Panc1 (cell line): ENCODE data around the gene CSF2RB. TPM values are rescaled to one million over a fixed set of nuclear protein-coding genes. Genes with fewer than 3 reads are reported as not detected.

ENCODE experiments used
- ATAC-seq: fragments of 200-7000 bp; cut with Tn5 transposase; 2 replicates; pipeline ENCODE4 v1.9.1; 2020; ENCODE audit warnings: mild to moderate bottlenecking, moderate library complexity
- BruUV-seq: library from RNA; stranded (reverse); fragments of 400-500 nt; replicated peaks from 2 replicates; lab custom pipeline; 2021; lab: Mats Ljungman, UMichigan
- CTCF ChIA-PET: fragments of 300-600 bp; sonication (Branson Sonifier 250); formaldehyde crosslinking; loops from one replicate; lab custom pipeline; 2022; ENCODE audit warnings: antibody characterized with exemption; lab: Charles Lee
- POLR2A ChIA-PET: fragments of 300-600 bp; sonication (Branson Sonifier 250); formaldehyde crosslinking; loops from one replicate; lab custom pipeline; 2022; ENCODE audit warnings: antibody characterized with exemption; lab: Charles Lee
- DNase-seq: peaks from one replicate; pipeline ENCODE4 v3.0.0-alpha.2; 2010; ENCODE audit warnings: low read depth, low spot score
- H3K27ac ChIP-seq: 2 replicates; pipeline ENCODE4 v1.5.1; 2011; ENCODE audit warnings: mild to moderate bottlenecking, low read length, inconsistent platforms
- H3K27me3 ChIP-seq: fragments of 200-500 bp; sonication (Bioruptor generic); 2 replicates; pipeline ENCODE4 v1.6.0; 2014; ENCODE audit warnings: low read length, inconsistent platforms; ENCODE audit not compliant: control insufficient read depth, insufficient read depth
- H3K36me3 ChIP-seq: fragments of 200-500 bp; sonication (Bioruptor generic); 2 replicates; pipeline ENCODE4 v1.5.1; 2014; ENCODE audit warnings: inconsistent platforms, mild to moderate bottlenecking, low read length, moderate library complexity; ENCODE audit not compliant: control insufficient read depth, insufficient read depth
- H3K4me1 ChIP-seq: 2 replicates; pipeline ENCODE4 v1.5.1; 2011; ENCODE audit warnings: inconsistent platforms, mild to moderate bottlenecking, low read length, moderate library complexity; ENCODE audit not compliant: control insufficient read depth, insufficient read depth
- H3K4me3 ChIP-seq, 2 experiments: 2 replicates each; pipeline ENCODE4 v1.5.1; 2011 to 2012; ENCODE audit warnings: low read depth in 2 of 2, low read length in 2 of 2, mild to moderate bottlenecking in 2 of 2, inconsistent platforms in 1 of 2, moderate library complexity in 1 of 2
- H3K9me3 ChIP-seq: fragments of 200-500 bp; sonication (Bioruptor generic); 2 replicates; pipeline ENCODE4 v1.5.1; 2014; ENCODE audit warnings: low read depth, mild to moderate bottlenecking, inconsistent platforms, low read length, moderate library complexity; ENCODE audit not compliant: control insufficient read depth, insufficient read depth
- CTCF ChIP-seq: fragments of 450-650 bp; IDR thresholded peaks from 2 replicates; pipeline ENCODE4 v1.5.1; 2017; ENCODE audit warnings: mild to moderate bottlenecking
- POLR2AphosphoS5 ChIP-seq: IDR thresholded peaks from 2 replicates; pipeline ENCODE4 v1.6.1; 2012; ENCODE audit warnings: mild to moderate bottlenecking, low read depth, low read length, moderate library complexity
- REST ChIP-seq, 2 experiments: IDR thresholded peaks; 2 replicates each; pipeline ENCODE4 v1.6.1; 2011 to 2012; ENCODE audit warnings: low read depth in 2 of 2, control low read depth in 1 of 2, low read length in 1 of 2, mild to moderate bottlenecking in 1 of 2, moderate library complexity in 1 of 2; ENCODE audit not compliant: insufficient read depth in 1 of 2
- SIN3A ChIP-seq: IDR thresholded peaks from 2 replicates; pipeline ENCODE4 v1.6.1; 2012; ENCODE audit warnings: low read depth, mild to moderate bottlenecking, low read length, moderate library complexity, borderline replicate concordance; ENCODE audit not compliant: insufficient read depth
- TCF7L2 ChIP-seq: IDR thresholded peaks from 2 replicates; pipeline ENCODE4 v1.6.1; 2011; ENCODE audit warnings: mild to moderate bottlenecking, low read depth, low read length, inconsistent platforms
- in situ Hi-C: cut with HindIII; loops from 2 replicates; pipeline ENCODE4 v1.10.0; 2016; ENCODE audit warnings: low sequenced_read_pairs, low pct_unique_long_range_greater_than_20kb
- intact Hi-C: fragments of 100-400 bp; cut with micrococcal nuclease; formaldehyde crosslinking; loops from one replicate; pipeline ENCODE4 v1.10.0; 2022; ENCODE audit not compliant: unreplicated experiment
- total RNA-seq: library from RNA; stranded (reverse); gene quantifications from one replicate; pipeline ENCODE4 v1.2.1, GENCODE V29; 2021; ENCODE audit not compliant: unreplicated experiment

Gene CSF2RB
- total RNA-seq, 1 experiment from 2014 or later, result not detected

- in situ Hi-C loops, result no loop called here
- CTCF ChIA-PET, result interaction anchor here (0.7 to 0.9 kb wide), 2 partner anchors 19 to 123 kb away, joined by 5 read pairs; no protein-coding TSS in a partner anchor
Measured at GRCh38 chr22:36979016-36979910, 65.8 kb downstream of the CSF2RB start.

More at GRCh38 chr22:36979016-36979910, 65.8 kb downstream of the CSF2RB start:
- BruUV-seq, result no TSS peak
- Histone ChIP-seq H3K27ac (no peak overlapping the region), H3K9me3 (no peaks in the 10 kb centered on the region), H3K4me3 (no peak overlapping the region), H3K27me3 (no peaks in the 10 kb centered on the region), H3K36me3 (no peaks in the 10 kb centered on the region), H3K4me1 (no peaks in the 10 kb centered on the region)
- no peak for ATAC-seq
- POLR2A ChIA-PET, result interaction anchor here (0.7 kb wide), 1 partner anchor 108 kb away, joined by 12 read pairs; no protein-coding TSS in a partner anchor
- no peak for TF ChIP-seq CTCF
- no peak for TF ChIP-seq SIN3A
- no peak for TF ChIP-seq REST (IDR thresholded peaks at IDR 0.05; ENCODE audit: insufficient read depth in 1 of 2, low read depth in 2 of 2, low read length in 1 of 2)
- TF ChIP-seq TCF7L2, result no peak
- TF ChIP-seq POLR2AphosphoS5, result no peak
- intact Hi-C loops, result loop anchor here (2.0 to 5.0 kb wide), 3 partner anchors 127 to 432 kb away; no protein-coding TSS in a partner anchor
- no peak for DNase-seq
